Sigmoid colon (tissue), 7 donors: ENCODE data around the gene ENO3. TPM values are rescaled to one million over a fixed set of nuclear protein-coding genes. Genes with fewer than 3 reads are reported as not detected.

Experiments
- DNase-seq: peaks from one replicate; pipeline ENCODE4 v3.0.0-alpha.2; 2019
- H3K27ac ChIP-seq, 4 donors: fragments of 200-600 bp; sonication (generic); one replicate each; pipeline ENCODE4 v1.5.1; 2016 to 2019; ENCODE audit warnings: mild to moderate bottlenecking in 1 of 4
- H3K27me3 ChIP-seq, 3 donors: fragments of 200-600 bp; sonication (generic); one replicate each; pipeline ENCODE4 v1.5.1; 2019; ENCODE audit warnings: mild to moderate bottlenecking in 1 of 3
- H3K36me3 ChIP-seq, 4 donors: fragments of 200-600 bp; sonication (generic); one replicate each; pipeline ENCODE4 v1.5.1; 2016 to 2019
- H3K4me1 ChIP-seq, 4 donors: fragments of 200-600 bp; sonication (generic); one replicate each; pipeline ENCODE4 v1.5.1; 2017 to 2019
- H3K4me3 ChIP-seq, 4 donors: fragments of 200-600 bp; sonication (generic); one replicate each; pipeline ENCODE4 v1.5.1; 2017 to 2019; ENCODE audit warnings: mild to moderate bottlenecking in 2 of 4, moderate library complexity in 1 of 4
- H3K9me3 ChIP-seq, 4 donors: fragments of 200-600 bp in 3 of 4; sonication (generic) in 3 of 4; one replicate each; pipeline versions ENCODE4 v1.5.1 to v1.6.1; 2013 to 2019
- EP300 ChIP-seq, 4 donors: sonication (generic); formaldehyde crosslinking; IDR thresholded peaks; one replicate each; pipeline ENCODE4 v1.6.1; 2017; ENCODE audit warnings: antibody characterized with exemption in 4 of 4
- POLR2A ChIP-seq, 2 donors: fragments of 450-650 bp; IDR thresholded peaks; one replicate each; pipeline ENCODE4 v1.6.1; 2016; ENCODE audit warnings: antibody characterized with exemption in 2 of 2, mild to moderate bottlenecking in 2 of 2, moderate library complexity in 2 of 2
- POLR2AphosphoS5 ChIP-seq, 4 donors: sonication (generic); formaldehyde crosslinking; IDR thresholded peaks; one replicate each; pipeline ENCODE4 v1.6.1; 2017; ENCODE audit warnings: antibody characterized with exemption in 4 of 4
- WGBS, 2 donors: extraction: QIAGEN DNeasy Blood & Tissue Kit; methylation state at CpG; one replicate each; pipeline ENCODE4 v1.1.7; 2013; 5-methylcytosine and 5-hydroxymethylcytosine counted together
- intact Hi-C: fragments of 100-400 bp; cut with DNase I; formaldehyde crosslinking; loops from one replicate; pipeline ENCODE4 v1.15.1; 2023
- polyA plus RNA-seq, 3 donors: library from polyadenylated mRNA; stranded (reverse); fragments of 200-250 nt; gene quantifications; one replicate each; pipeline ENCODE4 v1.2.3, GENCODE V29; 2013
- total RNA-seq, 4 donors: library from RNA; depleted of rRNA; stranded (reverse); fragments of >200 nt; gene quantifications; one replicate each; pipeline ENCODE4 v1.1.0, GENCODE V29; 2016
- TF ChIP-seq, protein P1 (sequence below), 4 experiments: fragments of 450-650 bp in 3 of 4; fragments of 200-600 bp in 1 of 4; IDR thresholded peaks; one replicate each; pipeline ENCODE4 v1.5.1; 2016 to 2019; ENCODE audit warnings: antibody characterized with exemption in 4 of 4, mild to moderate bottlenecking in 3 of 4, moderate library complexity in 2 of 4
- donor health status: healthy with polysubstance abuse.
- donor health status: Bipolar disorder and iron deficiency.
- donor health status: healthy.

The ENO3 gene
- total and polyA plus RNA-seq, 7 donors: 0.69 to 10.3 (median 5.4) TPM

DNA sequence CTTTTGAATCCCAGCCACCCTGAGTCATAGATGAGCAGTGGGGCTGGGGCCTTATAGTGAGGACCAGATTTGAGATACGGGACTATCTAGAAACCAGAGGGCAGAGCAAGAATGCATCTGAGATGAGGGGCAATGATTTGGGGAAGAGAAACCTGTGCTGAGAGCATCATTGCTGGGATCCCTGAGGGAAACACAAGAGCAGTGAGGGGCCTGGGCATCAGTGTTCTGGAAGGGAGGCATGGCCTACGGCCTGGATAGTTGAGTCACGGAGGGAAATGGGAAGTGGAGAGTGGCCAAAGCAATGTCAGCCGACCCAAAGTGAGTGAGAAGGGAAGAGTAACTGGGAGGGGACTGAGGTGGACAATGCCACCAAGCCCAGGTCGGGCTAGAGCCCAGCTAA lies 31.4 kb downstream of the ENO3 start:
- 70 to 84% methylated on average over 5 of the region's 5 CpGs for WGBS, 2 donors
- Histone ChIP-seq H3K4me1 (peaks cover 0 to 23% (median 17%) of the 10 kb centered on the region in 4 donors), H3K36me3 (peaks cover 18 to 66% (median 30%) of the 10 kb centered on the region in 4 donors), H3K27me3 (no peaks in the 10 kb centered on the region), H3K9me3 (no peaks in the 10 kb centered on the region), H3K4me3 (no peak overlapping the region), H3K27ac (no peak overlapping the region)
- DNase-seq: no peak
- intact Hi-C loops: loop anchor here (5.0 kb wide), 1 partner anchor 80 kb away; no protein-coding TSS in a partner anchor
- TF ChIP-seq POLR2A (IDR thresholded peaks at IDR 0.05) (no peak), EP300 (IDR thresholded peaks at IDR 0.05) (no peak), POLR2AphosphoS5 (IDR thresholded peaks at IDR 0.05) (no peak)
- TF ChIP-seq, protein P1, sequence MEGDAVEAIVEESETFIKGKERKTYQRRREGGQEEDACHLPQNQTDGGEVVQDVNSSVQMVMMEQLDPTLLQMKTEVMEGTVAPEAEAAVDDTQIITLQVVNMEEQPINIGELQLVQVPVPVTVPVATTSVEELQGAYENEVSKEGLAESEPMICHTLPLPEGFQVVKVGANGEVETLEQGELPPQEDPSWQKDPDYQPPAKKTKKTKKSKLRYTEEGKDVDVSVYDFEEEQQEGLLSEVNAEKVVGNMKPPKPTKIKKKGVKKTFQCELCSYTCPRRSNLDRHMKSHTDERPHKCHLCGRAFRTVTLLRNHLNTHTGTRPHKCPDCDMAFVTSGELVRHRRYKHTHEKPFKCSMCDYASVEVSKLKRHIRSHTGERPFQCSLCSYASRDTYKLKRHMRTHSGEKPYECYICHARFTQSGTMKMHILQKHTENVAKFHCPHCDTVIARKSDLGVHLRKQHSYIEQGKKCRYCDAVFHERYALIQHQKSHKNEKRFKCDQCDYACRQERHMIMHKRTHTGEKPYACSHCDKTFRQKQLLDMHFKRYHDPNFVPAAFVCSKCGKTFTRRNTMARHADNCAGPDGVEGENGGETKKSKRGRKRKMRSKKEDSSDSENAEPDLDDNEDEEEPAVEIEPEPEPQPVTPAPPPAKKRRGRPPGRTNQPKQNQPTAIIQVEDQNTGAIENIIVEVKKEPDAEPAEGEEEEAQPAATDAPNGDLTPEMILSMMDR (IDR thresholded peaks at IDR 0.05): no peak

DNA sequence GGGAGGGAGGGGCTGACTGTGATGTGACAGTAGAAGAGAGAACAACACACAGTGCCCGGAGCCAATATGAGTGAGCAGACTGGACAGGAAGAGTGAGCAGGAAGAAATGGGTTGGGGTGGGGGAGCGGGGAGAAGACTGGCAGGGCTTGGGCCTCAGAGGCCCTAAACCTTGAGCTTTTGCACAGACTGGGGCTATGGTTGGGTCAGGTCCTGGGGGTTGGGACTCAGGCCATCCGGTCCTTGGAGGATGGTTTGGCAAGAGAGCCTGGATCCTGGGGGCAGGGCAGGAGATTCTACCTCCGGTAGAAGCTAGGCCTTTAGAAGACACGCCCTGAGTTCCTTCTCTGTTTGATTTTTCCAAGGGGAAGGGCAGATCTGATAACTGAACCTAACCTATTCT lies 35.5 kb downstream of the ENO3 start:
- Histone ChIP-seq H3K27ac (peak overlapping the region; percentile 93 to 97 (median 95)), H3K4me1 (peaks cover 0 to 31% (median 25%) of the 10 kb centered on the region in 4 donors), H3K36me3 (peaks cover 8 to 29% (median 9%) of the 10 kb centered on the region in 4 donors), H3K9me3 (no peaks in the 10 kb centered on the region), H3K4me3 (peak overlapping the region; percentile 68 to 97 (median 80)), H3K27me3 (no peaks in the 10 kb centered on the region)
- 16 to 49% methylated on average over 5 of the region's 5 CpGs for WGBS, 2 donors
- intact Hi-C loops: loop anchor here (2.0 to 5.0 kb wide), 3 partner anchors 18 to 199 kb away; partner anchors contain the start of genes GLTPD2 and VMO1
- no peak for TF ChIP-seq POLR2AphosphoS5 (IDR thresholded peaks at IDR 0.05)
- TF ChIP-seq, protein P1 (IDR thresholded peaks at IDR 0.05): no peak
- peak; percentile 64 for DNase-seq

DNA sequence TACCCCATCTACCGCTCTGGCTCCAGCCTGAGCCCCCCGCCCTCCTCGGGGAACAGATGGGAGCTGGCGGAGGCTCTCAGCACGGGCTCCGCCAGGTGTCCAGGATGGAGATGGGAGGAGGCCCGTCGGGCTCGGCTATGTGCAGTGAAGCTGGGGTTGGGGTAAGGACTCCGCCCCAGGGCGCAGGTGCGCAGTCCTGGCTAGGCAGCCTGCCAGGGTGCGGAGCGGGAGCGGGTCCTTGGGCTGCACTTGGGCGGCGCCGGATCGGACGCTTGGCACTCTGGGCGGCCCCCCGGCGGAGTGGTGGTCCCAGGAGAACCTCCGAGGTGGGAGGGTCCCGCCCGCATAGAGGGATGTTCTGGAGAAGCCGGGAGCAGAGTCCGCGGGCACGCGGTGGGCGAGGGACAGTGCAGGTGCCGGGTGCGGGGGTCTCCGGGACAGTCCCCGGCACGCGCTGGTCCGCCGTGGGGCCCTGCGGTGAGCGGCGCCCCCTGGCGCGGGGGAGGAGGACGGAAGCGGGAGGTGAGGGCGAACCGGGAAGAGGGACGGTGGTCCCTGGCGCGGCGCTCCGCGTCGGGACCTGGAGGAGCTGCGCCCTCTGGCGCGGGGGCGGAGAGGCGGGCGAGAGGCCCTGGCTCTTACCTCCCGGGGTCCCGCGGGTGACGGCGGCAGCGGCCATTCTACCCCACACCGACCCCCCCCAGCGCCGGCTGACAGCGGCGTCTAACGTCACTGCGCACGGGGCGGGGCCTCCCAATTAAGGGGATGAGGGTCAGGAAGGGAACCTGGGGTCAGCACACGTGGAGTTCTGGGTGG lies 36.2 kb downstream of the ENO3 start, which contains the start of gene CAMTA2:
CAMTA2 (minus strand) TSS at position 725 of the 816 bp plus-strand sequence. CDS start 1,453 bp downstream, outside the sequence.
- intact Hi-C loops: loop anchor here (1.0 to 5.0 kb wide), 4 partner anchors 18 to 200 kb away; partner anchors contain the start of genes GLTPD2 and VMO1
- H3K9me3 ChIP-seq: no peaks in the 10 kb centered on the region
- TF ChIP-seq, protein P1 (IDR thresholded peaks at IDR 0.05): peak; percentile 75 to 83 (median 78)
- TF ChIP-seq POLR2AphosphoS5 (IDR thresholded peaks at IDR 0.05) (peak; percentile 74 to 91 (median 85)), POLR2A (IDR thresholded peaks at IDR 0.05) (peak; percentile 46 to 64), EP300 (IDR thresholded peaks at IDR 0.05) (no peak)
- peak within 1 kb of the TSS; percentile 68 to 97 (median 80) for H3K4me3 ChIP-seq
- WGBS, 2 donors: 0 to 1% methylated on average over 78 of the region's 78 CpGs
- H3K27ac ChIP-seq: peak within 1 kb of the TSS; percentile 93 to 97 (median 95)
- no peaks in the 10 kb centered on the region for H3K27me3 ChIP-seq
- DNase-seq: peak; percentile 95
- H3K4me1 ChIP-seq: peaks cover 0 to 31% (median 25%) of the 10 kb centered on the region in 4 donors
- H3K36me3 ChIP-seq: peaks cover 7 to 22% (median 8%) of the 10 kb centered on the region in 4 donors

DNA sequence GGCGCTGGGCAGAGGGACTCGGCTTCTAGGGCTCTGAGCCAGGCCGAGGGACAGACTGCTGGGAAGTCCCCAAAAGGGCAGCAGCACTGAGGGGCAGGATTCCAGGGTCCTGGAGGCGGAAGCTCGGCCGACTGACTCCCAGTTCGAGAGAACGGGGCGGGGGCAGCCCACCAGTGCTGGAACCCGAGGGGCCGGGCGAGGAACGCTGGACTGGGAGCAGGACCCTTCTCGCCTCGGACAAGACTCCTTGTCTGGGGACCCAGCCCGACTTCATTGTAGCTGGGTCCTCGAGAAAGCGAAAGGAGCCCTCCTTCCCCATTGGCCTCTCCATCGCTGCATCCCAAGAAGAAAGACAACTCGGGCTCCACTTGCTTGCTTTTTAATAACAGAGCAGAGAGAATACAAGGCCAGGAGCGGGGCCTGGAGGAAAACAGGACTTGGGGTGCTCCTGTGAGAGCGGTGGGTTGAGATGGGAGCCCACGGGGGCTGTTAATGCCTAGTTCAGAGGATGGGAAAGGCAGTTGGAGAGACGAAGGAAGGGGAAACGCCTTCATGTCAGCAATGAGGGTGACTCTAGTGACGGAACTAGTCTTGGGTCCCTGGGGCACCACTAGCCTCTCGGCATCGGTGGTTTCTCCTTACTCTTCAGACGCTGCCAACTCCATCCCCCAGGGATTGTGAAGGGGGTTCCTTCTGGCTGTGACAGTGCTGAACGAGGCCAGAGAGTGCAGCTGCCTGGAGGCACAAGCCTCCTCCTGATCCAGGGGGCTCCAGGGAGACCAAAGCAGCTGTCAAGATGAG lies 37.0 kb downstream of the ENO3 start:
- peaks cover under 1 to 13% (median 7%) of the 10 kb centered on the region in 4 donors for H3K36me3 ChIP-seq
- WGBS, 2 donors: 3 to 13% methylated on average over 30 of the region's 30 CpGs
- no peaks in the 10 kb centered on the region for H3K27me3 ChIP-seq
- H3K4me1 ChIP-seq: peaks cover 0 to 31% (median 25%) of the 10 kb centered on the region in 4 donors
- peak in 1 of 2 donors; percentile 22 for TF ChIP-seq POLR2A (IDR thresholded peaks at IDR 0.05)
- TF ChIP-seq EP300 (IDR thresholded peaks at IDR 0.05): no peak
- H3K9me3 ChIP-seq: no peaks in the 10 kb centered on the region
- no peak for DNase-seq
- H3K4me3 ChIP-seq: peak overlapping the region; percentile 68 to 97 (median 80)
- H3K27ac ChIP-seq: peak overlapping the region; percentile 93 to 97 (median 95)
- intact Hi-C loops: loop anchor here (1.0 to 5.0 kb wide), 4 partner anchors 19 to 201 kb away; partner anchors contain the start of genes GLTPD2 and VMO1
